NCI-H146 treated with DMSO at 0.1 percent for 48 hours (cell line): ENCODE results near the gene XPC.
A peak's percentile ranks its signal among the peaks of the same experiment; 100 is the strongest.

Experiments used
- DNase-seq: peaks from one replicate; lab custom pipeline; 2025; ENCODE audit not compliant: unreplicated experiment; lab: John Stamatoyannopoulos, UW

Gene XPC

GRCh38 chr3:14208168-14208567, 29.8 kb upstream of the XPC start:
- no peak for DNase-seq

- no peak for DNase-seq
Measured at GRCh38 chr3:14206548-14207177, 28.3 kb upstream of the XPC start.

- no peak for DNase-seq
Measured at GRCh38 chr3:14204515-14205284, 26.3 kb upstream of the XPC start.

GRCh38 chr3:14203521-14204079, 25.2 kb upstream of the XPC start:
- DNase-seq, result peak; percentile 12

- DNase-seq, result no peak
Measured at GRCh38 chr3:14202874-14203520, 24.6 kb upstream of the XPC start.

GRCh38 chr3:14201940-14202684, 23.7 kb upstream of the XPC start:
- no peak for DNase-seq

- no peak for DNase-seq
Measured at GRCh38 chr3:14200841-14201240, 22.4 kb upstream of the XPC start.

- DNase-seq, result no peak
Measured at GRCh38 chr3:14200276-14200675, 21.9 kb upstream of the XPC start.

- no peak for DNase-seq
Measured at GRCh38 chr3:14199641-14200040, 21.2 kb upstream of the XPC start.

- no peak for DNase-seq
Measured at GRCh38 chr3:14194865-14195264, 16.5 kb upstream of the XPC start.

- DNase-seq, result no peak
Measured at GRCh38 chr3:14188041-14188754, 9.8 kb upstream of the XPC start.

- no peak for DNase-seq
Measured at GRCh38 chr3:14186854-14187458, 8.6 kb upstream of the XPC start.

GRCh38 chr3:14183015-14183577, 4.7 kb upstream of the XPC start:
- DNase-seq, result no peak

- DNase-seq, result no peak
Measured at GRCh38 chr3:14181253-14181652, 2.9 kb upstream of the XPC start.

- DNase-seq, result no peak
Measured at GRCh38 chr3:14179795-14180194, 1.4 kb upstream of the XPC start.

GRCh38 chr3:14179114-14179465, 689 bp upstream of the XPC start:
- no peak for DNase-seq

- DNase-seq, result no peak
Measured at GRCh38 chr3:14177580-14178246, 688 bp downstream of the XPC start.

- no peak for DNase-seq
Measured at GRCh38 chr3:14175383-14176037, 2.9 kb downstream of the XPC start.

- DNase-seq, result no peak
Measured at GRCh38 chr3:14174483-14174882, 3.9 kb downstream of the XPC start.
